GM12891 (cell line): ENCODE measurements around the gene ATG7.

Source experiments
- POLR2A ChIP-seq: IDR thresholded peaks from 2 replicates; pipeline ENCODE4 v1.6.1; 2011; ENCODE audit warnings: low read depth, low read length, control low read depth
- POLR2AphosphoS5 ChIP-seq: IDR thresholded peaks from 2 replicates; pipeline ENCODE4 v1.6.1; 2011; ENCODE audit warnings: low read depth, low read length, control low read depth
- POU2F2 ChIP-seq: IDR thresholded peaks from 2 replicates; pipeline ENCODE4 v1.6.1; 2011; ENCODE audit warnings: low read depth, mild to moderate bottlenecking, control low read depth, low read length, moderate library complexity
- SPI1 ChIP-seq: IDR thresholded peaks from 2 replicates; pipeline ENCODE4 v1.6.1; 2011; ENCODE audit warnings: low read depth, low read length, control low read depth

DNA sequence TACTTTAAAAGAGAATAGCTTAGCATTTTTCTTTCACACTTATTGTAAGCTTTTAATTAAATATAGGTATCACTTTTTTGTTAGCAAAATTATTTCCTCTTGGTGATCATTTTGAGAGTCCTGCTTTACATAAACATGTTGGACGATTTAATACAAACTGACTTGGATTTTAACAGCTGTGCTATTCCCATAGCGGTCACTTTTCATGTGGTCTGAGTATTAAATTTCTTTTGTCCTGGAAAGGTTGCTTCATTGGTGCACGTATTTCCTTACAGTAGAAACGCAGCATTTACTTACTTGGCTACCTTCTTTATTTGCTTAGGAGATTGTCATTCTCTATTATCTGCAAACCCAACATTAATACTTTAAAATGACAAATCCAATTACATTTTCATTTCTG is 109.4 kb downstream of the ATG7 start:
- TF ChIP-seq POLR2AphosphoS5 (no peak), POLR2A (no peak), SPI1 (no peak), POU2F2 (no peak)
